GM18907 (cell line): Measurements from ENCODE around the gene POC1B.

Source experiments
- ATAC-seq: cut with Tn5 transposase; IDR thresholded peaks from one replicate; pipeline ENCODE4 v1.9.1; 2021; ENCODE audit warnings: mild to moderate bottlenecking, moderate library complexity; ENCODE audit not compliant: unreplicated experiment

The POC1B gene

GRCh38 chr12:89424389-89424788, 101.5 kb downstream of the POC1B start:
- ATAC-seq, result no peak

- ATAC-seq, result no peak
Measured at GRCh38 chr12:89421092-89421835, 104.6 kb downstream of the POC1B start.

DNA sequence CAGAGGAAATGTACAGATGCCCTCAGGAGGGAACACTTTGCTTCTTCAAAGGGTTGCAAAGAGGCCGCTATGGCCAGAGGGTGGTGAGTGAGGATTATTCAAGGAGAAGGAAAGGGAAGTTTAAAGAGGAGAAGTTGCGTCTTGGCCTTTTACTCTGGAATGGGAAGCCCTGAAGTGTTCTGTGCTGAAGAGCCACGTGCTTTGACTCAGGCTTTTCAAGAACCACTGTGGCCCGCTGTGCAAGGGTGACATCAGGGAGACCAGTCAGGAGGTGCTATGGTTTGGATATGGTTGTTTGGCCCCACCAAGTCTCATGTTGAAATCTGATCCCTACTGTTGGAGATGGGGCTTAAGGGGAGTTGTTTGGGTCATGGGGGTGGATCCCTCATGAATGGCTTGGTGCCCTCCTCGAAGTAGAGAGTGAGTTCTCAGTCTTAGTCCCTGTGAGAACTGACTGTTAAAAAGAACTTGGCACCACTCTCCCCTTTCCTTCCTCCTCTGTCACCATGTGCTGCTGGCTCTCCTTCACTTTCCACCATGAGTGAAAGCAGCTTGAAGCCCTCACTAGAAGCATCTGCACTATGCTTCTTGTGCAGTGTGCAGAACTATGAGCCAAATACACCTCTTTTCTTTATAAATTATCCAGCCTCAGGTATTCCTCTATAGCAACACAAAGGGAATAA, 107.5 kb downstream of the POC1B start:
- ATAC-seq, result no peak

- ATAC-seq, result no peak
Measured at GRCh38 chr12:89417246-89417977, 108.4 kb downstream of the POC1B start.

- ATAC-seq, result no peak
Measured at GRCh38 chr12:89416049-89416792, 109.6 kb downstream of the POC1B start.

DNA sequence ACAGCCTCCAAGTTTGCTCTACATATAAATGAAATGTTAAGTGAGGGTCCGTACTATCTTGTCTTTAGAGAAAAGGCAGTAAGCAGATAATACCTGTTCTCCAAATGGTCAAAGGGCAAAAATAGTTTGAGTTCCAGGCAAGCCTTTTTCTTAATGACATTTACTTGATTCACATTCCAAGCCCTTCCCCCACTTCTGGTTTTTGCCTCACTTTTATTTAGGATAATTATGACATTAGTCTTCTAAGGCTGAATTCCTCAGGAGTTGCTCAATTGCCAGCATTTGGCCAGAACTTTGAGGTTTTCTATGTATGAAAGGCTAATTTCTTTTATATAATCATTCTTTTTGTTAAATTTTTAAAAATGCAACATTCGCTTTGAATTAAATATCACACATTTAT, 111.0 kb downstream of the POC1B start:
- ATAC-seq, result no peak

DNA sequence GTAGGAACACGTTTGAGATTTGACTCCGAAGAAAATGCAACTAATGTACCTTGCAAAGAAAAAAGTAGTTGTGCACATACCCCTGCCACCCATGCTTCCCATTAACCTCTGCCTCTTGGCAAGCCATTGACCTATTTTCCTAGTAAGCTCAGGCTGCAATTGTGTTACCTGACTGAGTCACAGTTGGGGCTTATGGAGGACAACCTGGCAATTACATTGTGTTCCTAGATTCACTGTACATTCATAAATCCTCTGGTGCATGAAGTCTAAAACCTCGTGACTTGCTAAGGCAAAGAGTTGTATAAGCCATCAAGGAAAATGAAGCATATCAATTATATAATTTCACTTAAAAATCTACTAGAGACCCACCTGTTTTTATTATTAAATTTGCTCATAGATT, 111.5 kb downstream of the POC1B start:
- ATAC-seq, result no peak

- no peak for ATAC-seq
Measured at GRCh38 chr12:89413234-89413633, 112.6 kb downstream of the POC1B start.

DNA sequence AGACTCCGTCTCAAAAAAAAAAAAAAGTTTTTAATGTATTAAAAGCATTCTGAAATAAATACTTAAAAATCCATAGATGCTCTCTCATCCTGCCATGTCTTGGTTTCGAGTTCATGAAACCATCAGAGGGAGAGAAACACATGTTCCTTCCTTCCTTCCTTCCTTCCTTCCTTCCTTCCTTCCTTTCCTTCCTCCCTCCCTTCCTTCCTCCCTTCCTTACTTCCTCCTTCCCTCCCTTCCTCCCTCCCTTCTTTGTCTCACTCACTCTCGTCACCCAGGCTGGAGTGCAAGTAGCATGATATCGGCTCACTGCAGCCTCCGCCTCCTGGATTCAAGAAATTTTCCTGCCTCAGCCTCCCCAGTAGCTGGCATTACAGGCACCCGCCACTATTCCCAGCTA, 113.2 kb downstream of the POC1B start:
- ATAC-seq, result no peak

DNA sequence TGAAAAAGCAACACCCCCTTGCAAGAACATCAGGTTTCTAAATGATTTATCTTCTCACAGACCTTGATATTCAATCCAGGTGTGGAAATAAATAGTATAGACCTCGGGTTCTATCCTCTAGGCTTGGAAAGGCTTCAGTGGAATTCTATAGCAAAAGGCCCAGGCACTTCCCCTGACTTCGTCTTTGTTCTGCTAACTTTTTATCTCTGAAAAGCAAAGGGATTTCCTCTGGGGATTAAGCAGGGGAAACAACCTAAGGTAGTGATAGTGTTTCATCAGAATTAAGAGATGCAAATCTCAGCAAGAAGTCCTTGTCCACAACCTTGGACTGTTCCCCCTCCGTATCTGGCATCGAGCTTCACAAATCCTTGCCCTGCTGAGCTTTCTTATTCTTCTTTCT, 114.0 kb downstream of the POC1B start:
- ATAC-seq, result no peak

GRCh38 chr12:89411234-89411633, 114.6 kb downstream of the POC1B start:
- ATAC-seq, result no peak

- no peak for ATAC-seq
Measured at GRCh38 chr12:89405626-89406345, 120.1 kb downstream of the POC1B start.

GRCh38 chr12:89401433-89402058, 124.3 kb downstream of the POC1B start:
- ATAC-seq, result no peak

DNA sequence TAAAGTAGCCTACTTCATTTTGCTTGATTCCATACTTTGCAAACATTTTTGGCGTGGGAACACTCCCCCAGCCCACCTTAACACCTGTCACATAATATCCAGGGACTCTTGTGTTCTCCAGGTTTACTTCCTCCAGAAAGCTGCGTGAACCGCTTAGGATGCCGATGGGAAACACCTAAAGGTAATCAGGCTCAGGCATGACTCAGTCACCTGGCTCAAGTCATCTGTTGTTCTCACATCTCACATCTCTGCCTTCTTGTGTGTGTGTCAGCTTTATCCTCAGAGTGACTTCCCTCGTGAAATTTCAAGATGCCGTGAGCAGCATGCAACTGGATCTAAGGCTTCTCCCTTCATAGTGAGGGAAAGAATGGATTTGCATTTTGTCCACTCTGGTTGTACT, 125.4 kb downstream of the POC1B start:
- ATAC-seq, result no peak

DNA sequence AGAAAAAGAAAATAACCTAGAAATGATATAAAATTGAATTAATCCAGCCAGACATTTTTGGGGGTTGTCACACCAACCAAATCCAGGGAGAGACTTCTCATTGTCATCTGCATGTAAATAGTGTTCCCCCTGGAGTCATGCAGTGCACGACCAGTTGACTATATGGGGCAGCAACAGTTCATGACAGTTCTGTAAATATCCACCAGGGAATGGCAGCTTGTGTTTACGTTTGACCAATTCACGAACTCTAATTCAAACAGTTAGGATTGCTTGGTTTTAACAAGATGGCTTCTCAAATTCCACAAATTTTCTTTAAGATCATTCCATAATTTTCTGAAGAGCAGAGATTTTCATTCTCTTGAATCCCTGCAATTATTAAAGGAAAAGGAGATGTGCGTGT, 130.1 kb downstream of the POC1B start:
- ATAC-seq, result no peak

DNA sequence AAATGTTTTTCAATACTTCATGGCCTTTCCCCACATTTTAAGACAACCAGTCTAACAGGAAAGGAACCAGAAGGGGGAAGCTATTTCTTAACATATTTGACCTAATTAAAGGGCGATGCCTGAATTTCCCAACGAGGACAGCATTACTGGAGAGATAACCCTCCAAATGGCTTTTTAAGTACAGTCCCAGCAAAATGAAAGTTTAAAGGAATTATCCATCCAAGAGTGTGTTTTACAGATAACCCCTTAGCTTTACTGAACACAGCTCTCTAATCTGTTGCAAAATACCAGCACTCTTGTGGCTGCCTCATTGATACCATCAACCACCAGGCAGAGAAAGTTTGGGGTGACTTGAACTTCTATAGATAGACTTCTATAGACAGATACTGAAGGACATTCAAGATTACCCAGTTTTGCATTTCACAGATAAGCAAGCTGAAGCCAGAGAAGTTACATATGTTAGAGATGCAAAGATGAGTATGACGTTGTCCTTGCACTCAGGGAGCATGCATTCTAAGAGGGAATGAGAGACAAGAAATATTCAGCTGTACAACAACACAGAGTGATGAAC, 132.2 kb downstream of the POC1B start:
- ATAC-seq, result no peak

GRCh38 chr12:89392391-89392790, 133.5 kb downstream of the POC1B start:
- no peak for ATAC-seq

DNA sequence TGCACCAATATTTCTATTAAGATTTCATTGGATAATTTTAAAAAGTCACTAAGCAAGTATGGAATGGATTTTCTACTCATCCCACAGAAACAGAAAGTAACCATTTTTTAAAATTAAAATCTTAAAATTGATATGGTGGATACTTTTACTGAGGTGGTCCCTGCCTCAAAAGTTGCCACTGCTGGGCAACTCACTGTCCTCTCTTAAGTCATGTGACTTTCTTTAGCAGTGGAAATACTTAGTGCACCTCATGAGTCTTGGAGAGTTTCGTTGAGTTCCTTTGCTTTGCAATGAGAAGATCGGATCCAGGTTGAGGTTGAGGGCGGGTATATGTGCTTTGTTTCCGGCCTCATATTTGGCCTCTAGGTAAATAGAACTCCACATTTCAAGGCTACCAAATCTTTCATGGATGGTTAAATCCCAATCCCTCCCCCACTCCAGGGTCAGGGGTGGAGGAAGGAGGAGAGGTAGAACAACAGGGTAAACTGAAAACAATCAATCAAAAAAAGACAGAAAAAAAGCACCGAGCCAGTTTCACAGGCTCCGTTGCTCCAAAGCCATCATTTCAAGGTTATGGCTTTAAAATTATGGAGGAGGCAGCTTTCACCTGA, 134.0 kb downstream of the POC1B start:
- ATAC-seq, result no peak
